ENCODE data around the gene CMTM5. TPM values are rescaled to one million over a fixed set of nuclear protein-coding genes. Genes with fewer than 3 reads are reported as not detected.
"Not testable (repeated sequence)": the region's sequence is repeated elsewhere in the genome, so short reads cannot be mapped to it uniquely, and the experiment has no call there.

CMTM5 gene
- total RNA-seq, 1 donor from 2014 or later: not detected

DNA sequence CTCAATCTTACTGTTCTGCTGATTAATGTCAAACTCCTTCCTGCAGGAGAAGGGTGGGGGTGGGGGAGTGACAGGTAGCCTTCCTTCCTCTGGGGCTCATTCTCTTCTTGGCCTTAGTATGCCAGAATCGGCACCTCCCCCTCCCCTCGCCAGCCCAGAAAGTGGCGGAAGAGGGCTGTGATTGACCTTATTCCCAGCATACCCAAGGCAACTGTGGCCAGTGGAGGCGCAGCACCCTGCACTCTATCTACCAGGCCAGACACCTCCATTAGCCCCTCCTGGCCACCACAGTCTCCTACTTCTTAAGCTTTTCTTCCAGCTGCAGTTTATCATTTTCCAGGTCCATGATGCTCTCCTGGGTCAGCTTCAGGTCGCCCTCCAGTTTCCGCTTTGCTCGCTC is 15.8 kb downstream of the CMTM5 start:
- Mint-ChIP-seq H3K27ac (no peak overlapping the region), H3K36me3 (no peaks in the 10 kb centered on the region), H3K4me1 (no peaks in the 10 kb centered on the region), H3K27me3 (ENCODE audit: low read depth) (peaks cover 55% of the 10 kb centered on the region), H3K4me3 (no peak overlapping the region), H3K9me3 (no peaks in the 10 kb centered on the region)
- TF ChIP-seq, protein P1, sequence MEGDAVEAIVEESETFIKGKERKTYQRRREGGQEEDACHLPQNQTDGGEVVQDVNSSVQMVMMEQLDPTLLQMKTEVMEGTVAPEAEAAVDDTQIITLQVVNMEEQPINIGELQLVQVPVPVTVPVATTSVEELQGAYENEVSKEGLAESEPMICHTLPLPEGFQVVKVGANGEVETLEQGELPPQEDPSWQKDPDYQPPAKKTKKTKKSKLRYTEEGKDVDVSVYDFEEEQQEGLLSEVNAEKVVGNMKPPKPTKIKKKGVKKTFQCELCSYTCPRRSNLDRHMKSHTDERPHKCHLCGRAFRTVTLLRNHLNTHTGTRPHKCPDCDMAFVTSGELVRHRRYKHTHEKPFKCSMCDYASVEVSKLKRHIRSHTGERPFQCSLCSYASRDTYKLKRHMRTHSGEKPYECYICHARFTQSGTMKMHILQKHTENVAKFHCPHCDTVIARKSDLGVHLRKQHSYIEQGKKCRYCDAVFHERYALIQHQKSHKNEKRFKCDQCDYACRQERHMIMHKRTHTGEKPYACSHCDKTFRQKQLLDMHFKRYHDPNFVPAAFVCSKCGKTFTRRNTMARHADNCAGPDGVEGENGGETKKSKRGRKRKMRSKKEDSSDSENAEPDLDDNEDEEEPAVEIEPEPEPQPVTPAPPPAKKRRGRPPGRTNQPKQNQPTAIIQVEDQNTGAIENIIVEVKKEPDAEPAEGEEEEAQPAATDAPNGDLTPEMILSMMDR (IDR thresholded peaks at IDR 0.05; ENCODE audit: unreplicated experiment): no peak
- DNase-seq (ENCODE audit: low spot score in 2 of 2, unreplicated experiment in 2 of 2): no peak

DNA sequence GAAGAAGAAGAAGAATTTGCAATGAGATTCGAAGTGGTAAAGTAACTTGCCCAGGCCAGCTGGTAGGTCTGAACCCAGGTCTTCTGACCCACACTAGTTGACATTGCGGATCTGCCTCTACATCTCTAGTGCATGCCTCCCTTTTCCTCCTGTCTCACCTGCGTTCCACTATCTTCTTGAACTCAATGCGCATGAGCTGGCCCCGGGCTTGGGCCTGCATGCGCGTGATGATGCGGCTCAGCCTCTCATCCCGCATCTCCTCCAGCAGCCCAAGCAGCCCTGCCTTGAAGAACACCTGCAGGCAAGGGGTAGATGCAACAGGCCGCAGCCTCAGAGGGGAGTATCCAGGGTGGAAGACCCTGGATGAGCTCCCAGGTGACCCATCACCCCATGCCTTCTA is 19.3 kb downstream of the CMTM5 start:
- Mint-ChIP-seq H3K9me3 (no peaks in the 10 kb centered on the region), H3K4me3 (no peak overlapping the region), H3K36me3 (no peaks in the 10 kb centered on the region), H3K27ac (no peak overlapping the region), H3K27me3 (ENCODE audit: low read depth) (peaks cover 44% of the 10 kb centered on the region), H3K4me1 (no peaks in the 10 kb centered on the region)
- DNase-seq (ENCODE audit: low spot score in 2 of 2, unreplicated experiment in 2 of 2): no peak
- TF ChIP-seq, protein P1 (IDR thresholded peaks at IDR 0.05; ENCODE audit: unreplicated experiment): no peak

DNA sequence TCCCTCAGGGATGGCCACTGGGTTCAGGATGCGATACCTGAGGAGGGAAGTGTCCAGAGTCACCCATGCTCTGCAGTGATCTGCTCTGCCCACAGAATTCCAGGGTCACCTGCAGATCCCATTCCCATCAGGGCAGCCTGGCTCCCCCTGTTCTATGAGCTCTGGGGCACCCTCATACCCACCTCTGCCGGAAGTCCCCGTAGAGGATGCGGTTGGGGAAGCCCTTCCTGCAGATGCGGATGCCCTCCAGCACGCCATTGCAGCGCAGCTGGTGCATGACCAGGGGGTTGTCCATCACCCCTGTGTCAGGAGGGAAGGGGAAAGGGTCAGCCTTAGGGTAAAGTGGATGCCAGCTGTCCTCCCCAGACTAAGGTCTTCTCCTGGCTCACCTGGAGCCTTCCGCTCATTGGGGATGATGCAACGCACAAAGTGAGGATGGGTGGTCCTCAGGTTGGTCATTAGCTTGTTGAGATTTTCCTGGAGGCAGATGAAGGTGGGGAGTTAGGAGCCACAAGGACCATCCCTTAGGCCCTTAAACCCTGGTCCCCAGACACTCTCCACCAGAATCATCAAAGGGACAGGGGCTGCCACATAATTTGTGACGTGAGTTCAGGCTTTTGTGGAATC is 20.0 kb downstream of the CMTM5 start:
- no peaks in the 10 kb centered on the region for H3K9me3 Mint-ChIP-seq
- H3K27me3 Mint-ChIP-seq (ENCODE audit: low read depth): peaks cover 48% of the 10 kb centered on the region
- DNase-seq (ENCODE audit: low spot score in 2 of 2, unreplicated experiment in 2 of 2): no peak
- no peaks in the 10 kb centered on the region for H3K36me3 Mint-ChIP-seq
- H3K4me3 Mint-ChIP-seq: no peak overlapping the region
- TF ChIP-seq, protein P1 (IDR thresholded peaks at IDR 0.05; ENCODE audit: unreplicated experiment): no peak
- no peak overlapping the region for H3K27ac Mint-ChIP-seq
- no peaks in the 10 kb centered on the region for H3K4me1 Mint-ChIP-seq

DNA sequence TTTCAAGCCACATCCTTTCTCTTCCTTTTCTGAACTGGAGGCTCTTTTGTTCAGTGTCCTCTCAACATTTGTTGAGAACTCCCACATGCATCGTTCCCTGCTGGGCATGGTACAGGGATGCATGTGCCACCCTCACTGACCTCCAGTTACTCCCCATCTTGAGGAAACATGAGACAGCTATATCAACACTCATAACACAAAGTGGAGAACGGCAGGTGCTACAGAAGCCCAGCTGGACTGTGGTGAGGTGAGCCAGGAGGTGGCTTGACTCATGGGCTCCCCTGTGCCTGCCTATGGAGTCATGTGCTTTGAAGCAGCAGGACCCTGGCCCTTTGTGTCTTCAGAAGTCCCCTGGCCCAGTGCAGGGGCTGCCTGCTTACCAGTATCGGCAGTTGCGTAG is 21.5 kb downstream of the CMTM5 start:
- TF ChIP-seq, protein P1 (IDR thresholded peaks at IDR 0.05; ENCODE audit: unreplicated experiment): no peak
- no peak overlapping the region for H3K27ac Mint-ChIP-seq
- no peak for DNase-seq (ENCODE audit: low spot score in 2 of 2, unreplicated experiment in 2 of 2)
- H3K4me3 Mint-ChIP-seq: no peak overlapping the region
- peaks cover 49% of the 10 kb centered on the region for H3K27me3 Mint-ChIP-seq (ENCODE audit: low read depth)
- no peaks in the 10 kb centered on the region for H3K36me3 Mint-ChIP-seq
- H3K4me1 Mint-ChIP-seq: peaks cover 2% of the 10 kb centered on the region
- no peaks in the 10 kb centered on the region for H3K9me3 Mint-ChIP-seq

DNA sequence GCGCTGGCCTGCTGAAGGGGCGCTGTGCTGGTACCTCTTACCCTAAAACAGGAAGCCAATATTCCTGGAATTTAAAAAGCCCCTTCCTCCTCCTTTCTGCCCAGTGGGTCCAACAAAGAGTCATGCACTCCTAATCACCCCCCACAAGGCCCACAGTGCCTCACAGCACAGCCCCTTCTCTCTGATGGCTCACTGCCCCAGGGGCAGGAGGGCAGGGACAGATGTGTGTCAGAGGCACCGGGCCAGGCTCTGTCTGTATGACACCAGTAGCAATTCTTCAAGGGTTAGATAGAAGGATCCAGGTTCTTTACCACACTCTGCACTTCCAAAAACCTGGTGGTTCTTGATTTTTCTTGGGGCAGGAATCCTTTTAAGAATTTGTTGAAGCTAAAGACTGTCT is 22.3 kb downstream of the CMTM5 start:
- TF ChIP-seq, protein P1 (IDR thresholded peaks at IDR 0.05; ENCODE audit: unreplicated experiment): no peak
- no peak for DNase-seq (ENCODE audit: low spot score in 2 of 2, unreplicated experiment in 2 of 2)
- H3K27me3 Mint-ChIP-seq (ENCODE audit: low read depth): peaks cover 51% of the 10 kb centered on the region
- no peaks in the 10 kb centered on the region for H3K9me3 Mint-ChIP-seq
- no peaks in the 10 kb centered on the region for H3K36me3 Mint-ChIP-seq
- H3K27ac Mint-ChIP-seq: no peak overlapping the region
- no peak overlapping the region for H3K4me3 Mint-ChIP-seq
- peaks cover 2% of the 10 kb centered on the region for H3K4me1 Mint-ChIP-seq

DNA sequence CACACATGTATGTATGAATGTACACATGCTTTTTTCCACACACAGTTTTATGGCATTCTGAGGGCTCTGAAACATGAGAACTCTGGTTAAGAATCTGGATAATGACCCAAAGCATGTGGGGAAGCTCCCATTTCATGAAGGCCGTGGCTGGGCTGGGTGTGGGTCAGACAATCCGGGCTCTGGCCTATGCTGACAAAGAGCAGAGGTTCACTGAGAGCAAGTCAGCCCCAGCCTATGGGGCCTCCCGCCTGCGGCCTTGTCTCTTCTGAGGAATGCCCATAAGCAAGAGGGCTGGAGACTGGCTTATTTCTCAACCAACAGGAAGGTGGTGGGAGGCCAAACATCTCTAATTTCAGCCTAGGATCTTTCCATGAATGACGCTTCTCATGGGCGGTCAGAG is 22.7 kb downstream of the CMTM5 start:
- TF ChIP-seq, protein P1 (IDR thresholded peaks at IDR 0.05; ENCODE audit: unreplicated experiment): no peak
- Mint-ChIP-seq H3K9me3 (no peaks in the 10 kb centered on the region), H3K4me1 (peaks cover 2% of the 10 kb centered on the region), H3K36me3 (no peaks in the 10 kb centered on the region), H3K27ac (no peak overlapping the region), H3K4me3 (no peak overlapping the region), H3K27me3 (ENCODE audit: low read depth) (peaks cover 50% of the 10 kb centered on the region)
- DNase-seq (ENCODE audit: low spot score in 2 of 2, unreplicated experiment in 2 of 2): no peak

DNA sequence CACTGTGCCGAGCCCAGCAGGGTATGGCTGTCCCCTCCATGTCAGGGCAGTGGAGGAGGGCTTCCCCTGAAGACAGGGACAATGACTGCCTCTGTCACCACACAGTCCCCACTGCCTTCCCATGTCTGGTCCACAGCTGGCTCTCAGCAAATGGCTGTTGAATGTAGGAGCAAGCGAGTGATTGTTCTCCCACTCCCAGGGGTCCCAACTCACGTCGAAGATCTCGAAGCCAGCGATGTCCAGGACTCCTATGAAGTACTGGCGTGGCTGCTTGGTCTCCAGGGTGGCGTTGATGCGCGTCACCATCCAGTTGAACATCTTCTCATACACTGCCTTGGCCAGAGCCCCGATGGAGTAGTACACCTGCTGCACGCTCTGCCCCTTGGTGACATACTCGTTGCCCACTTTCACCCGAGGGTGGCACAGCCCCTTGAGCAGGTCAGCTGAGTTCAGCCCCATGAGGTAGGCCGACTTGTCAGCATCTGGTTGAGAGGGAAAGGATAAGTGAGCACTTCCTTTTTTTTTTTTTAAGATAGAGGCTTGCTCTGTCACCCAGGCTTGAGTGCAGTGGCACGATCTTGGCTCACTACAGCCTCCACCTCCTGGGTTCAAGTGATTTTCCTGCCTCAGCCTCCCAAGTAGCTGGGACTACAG is 23.8 kb downstream of the CMTM5 start:
- H3K27me3 Mint-ChIP-seq (ENCODE audit: low read depth): peaks cover 56% of the 10 kb centered on the region

More for the DNA sequence above, 23.8 kb downstream of the CMTM5 start:
- not testable (repeated sequence) for H3K27ac Mint-ChIP-seq; H3K36me3 Mint-ChIP-seq; DNase-seq (ENCODE audit: low spot score in 2 of 2, unreplicated experiment in 2 of 2); H3K9me3 Mint-ChIP-seq; H3K4me1 Mint-ChIP-seq; H3K4me3 Mint-ChIP-seq
